Activated CD4-positive, CD25-positive, alpha-beta regulatory T cell treated with anti-CD3 and anti-CD28 coated beads, Interleukin-2, amount 50 U/mL, for 16 hours (primary cell): ENCODE results near the gene ENKD1.

Source experiments
- DNase-seq: peaks from one replicate; pipeline ENCODE4 v3.0.0-alpha.2; 2020; ENCODE audit warnings: low read depth, low spot score

ENKD1 gene

DNA sequence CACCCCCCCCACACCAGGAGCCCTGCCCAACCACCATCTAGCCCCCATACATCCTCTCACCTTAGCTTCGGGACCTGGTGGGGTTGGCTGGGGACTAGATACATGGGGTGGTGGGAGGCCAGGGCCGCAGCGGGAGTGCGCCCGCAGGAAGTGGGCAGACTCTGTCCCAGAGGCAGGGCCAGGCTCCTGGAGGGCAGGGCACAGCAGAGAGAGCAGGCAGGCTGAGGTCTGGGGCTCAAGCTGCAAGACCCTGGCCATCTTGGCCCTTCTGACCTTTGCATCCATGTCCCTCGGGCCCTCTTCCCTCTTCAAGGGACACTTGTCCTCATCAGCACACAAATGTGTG, 2.7 kb downstream of the ENKD1 start:
- DNase-seq = no peak

DNA sequence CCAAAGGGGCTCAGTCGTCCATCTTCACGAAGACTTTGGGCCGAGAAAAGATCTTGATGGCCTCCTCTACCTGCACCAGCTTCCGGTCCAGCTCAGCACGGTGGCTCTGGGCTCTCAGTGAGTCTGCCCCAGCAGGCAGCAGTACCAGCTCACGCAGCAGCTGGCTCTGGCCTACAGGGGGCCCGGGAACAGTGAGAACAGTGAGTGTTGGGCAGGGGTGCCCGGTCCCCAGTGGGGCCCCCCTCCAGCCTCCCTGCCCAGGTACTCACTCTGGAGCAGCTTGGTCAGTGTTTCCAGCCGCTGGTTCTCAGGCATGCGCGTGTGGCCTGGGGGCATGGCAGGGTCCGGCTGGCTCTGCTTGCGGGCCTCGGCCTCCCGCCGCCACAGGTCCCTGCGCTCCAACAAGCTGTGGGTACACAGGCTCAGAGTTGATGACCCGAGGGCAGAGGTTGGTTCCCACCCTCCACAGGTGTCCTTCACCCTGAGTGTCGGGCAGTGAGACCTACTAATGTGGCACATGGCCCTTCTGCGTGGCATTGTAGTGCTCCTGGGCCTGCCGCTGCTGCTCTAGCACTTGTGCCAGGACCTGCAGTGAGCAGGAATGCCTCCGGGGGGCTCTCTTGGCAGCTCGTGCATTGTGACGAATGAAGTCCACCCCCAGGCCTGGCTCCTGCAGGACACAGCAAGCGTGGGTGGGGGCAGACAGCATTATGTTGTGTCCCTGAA, 3.2 kb downstream of the ENKD1 start:
- DNase-seq = no peak

DNA sequence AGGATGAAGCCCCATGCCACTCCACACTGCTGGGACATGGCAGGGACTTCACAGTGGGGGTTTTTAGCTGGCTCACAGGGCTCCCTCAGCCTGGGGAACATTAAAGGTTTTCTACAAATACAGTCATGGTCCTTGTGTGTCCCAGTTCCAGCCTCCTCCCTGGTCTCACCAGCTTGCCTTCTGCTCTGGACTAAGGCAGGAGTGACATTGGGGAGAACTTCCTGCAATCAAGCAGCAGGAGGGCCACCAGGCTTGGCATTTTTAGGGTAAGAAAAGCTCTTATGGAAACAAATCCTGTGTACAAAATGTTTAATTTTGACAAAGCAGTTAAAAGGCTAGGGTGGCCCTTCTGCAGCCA, 3.9 kb downstream of the ENKD1 start:
- DNase-seq = no peak

DNA sequence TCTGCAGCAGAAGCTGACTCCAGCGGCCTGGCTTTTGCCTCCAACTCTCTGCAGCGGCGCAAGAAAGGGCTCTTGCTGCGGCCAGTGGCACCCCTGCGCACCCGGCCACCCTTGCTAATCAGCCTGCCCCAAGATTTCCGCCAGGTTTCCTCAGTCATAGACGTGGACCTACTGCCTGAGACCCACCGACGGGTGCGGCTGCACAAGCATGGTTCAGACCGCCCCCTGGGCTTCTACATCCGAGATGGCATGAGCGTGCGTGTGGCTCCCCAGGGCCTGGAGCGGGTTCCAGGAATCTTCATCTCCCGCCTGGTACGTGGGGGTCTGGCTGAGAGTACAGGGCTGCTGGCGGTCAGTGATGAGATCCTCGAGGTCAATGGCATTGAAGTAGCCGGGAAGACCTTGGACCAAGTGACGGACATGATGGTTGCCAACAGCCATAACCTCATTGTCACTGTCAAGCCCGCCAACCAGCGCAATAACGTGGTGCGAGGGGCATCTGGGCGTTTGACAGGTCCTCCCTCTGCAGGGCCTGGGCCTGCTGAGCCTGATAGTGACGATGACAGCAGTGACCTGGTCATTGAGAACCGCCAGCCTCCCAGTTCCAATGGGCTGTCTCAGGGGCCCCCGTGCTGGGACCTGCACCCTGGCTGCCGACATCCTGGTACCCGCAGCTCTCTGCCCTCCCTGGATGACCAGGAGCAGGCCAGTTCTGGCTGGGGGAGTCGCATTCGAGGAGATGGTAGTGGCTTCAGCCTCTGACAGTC, 4.5 kb downstream of the ENKD1 start:
- no peak for DNase-seq

DNA sequence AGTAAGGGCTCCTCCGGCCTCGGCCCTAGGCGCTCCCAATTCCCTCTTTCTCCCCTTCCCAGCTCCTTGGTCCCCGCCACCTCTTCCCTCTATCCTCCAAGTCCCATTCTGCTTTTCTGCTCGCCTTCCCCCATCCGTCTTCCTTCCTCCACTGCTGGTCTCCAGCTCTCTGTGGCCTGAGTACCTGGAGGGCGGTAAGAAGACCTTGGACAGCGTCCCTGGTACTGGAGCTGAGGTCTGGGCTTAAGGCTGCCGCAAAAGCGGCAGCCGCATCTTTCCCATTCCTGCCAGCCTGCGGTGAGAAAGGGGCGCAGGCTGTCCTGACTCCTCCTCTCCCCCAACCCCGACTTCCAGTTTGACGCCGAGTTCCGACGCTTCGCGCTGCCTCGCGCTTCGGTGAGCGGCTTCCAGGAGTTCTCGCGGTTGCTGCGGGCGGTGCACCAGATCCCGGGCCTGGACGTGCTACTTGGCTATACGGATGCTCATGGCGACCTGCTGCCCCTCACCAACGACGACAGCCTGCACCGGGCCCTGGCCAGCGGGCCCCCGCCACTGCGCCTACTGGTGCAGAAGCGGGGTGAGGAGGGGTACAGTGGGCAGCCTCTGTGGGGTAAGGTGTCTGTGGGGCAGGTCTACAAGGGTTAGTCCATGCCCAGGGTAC, 5.3 kb downstream of the ENKD1 start:
- no peak for DNase-seq

DNA sequence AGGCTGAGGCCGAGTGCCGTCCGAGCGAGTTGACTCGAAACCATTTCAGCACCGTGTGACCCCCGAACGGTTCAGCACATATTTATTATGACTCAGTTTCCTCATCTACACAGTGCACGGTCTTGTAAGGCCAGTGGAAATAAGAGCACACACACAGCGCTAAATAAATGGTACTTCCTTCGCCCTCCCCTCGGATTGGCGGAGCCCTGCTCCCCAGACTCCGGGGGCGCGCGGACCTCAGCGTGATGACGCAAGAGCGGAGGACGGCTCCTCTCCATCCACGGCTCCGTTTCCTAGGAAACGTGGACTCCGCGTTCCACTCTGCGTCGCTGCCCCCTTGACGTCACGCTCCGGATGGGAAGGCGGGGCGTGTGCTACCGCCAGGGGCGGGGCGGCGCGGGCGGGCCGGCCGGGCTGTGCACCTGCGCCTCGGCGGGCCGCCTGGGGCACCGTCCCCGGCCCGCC, 6.0 kb downstream of the ENKD1 start, which contains the start of gene PARD6A:
PARD6A (plus strand) TSS at position 397 of the 465 bp plus-strand sequence. CDS start 79 bp downstream, outside the sequence.
- DNase-seq = peak; percentile 86

DNA sequence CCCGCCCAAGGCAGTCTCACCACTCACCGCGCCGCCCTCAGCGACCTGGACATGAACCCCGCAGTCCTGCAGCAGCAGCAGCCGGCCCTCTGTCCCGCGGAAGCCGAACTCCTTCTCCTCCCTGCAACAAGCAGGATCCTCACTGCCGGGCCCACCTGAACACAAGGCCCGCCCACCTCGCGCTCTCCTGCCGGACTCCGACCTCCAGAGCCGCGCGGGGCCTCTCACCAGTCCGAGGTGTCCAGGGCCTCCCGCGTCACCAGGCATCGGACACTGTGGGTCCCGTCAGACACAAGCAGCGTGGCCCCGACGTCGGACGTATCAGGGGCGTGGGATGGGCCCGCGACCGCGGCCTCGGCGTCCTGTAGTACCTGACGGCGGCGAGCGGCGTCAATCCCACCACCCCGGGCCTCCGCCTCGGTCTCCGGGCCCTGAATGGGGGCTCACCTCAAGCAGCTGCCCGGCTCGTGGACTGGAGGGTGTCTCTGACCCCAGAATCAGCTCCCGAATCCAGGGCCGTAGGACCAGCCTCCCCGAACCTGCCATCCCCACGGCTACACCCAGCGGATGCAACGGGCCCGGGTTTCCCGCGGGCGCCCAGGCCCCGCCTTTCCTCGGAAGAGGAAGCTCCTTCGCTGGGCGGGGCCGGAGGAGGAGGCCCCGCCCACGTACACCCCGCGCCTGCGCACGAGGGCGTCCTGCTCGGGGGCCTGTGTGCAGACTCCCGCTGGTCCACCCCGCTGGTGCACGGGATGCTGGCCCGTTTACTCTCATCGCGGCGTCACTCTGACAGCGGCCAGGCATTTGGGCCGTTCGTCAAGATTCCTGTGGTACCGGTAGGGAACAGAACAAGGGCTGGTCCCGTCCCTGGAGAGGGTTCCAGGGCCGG, 6.6 kb downstream of the ENKD1 start, which contains the start of gene ACD:
ACD (minus strand) TSS at position 586 of the 889 bp plus-strand sequence; CDS start at position 546, 40 bp downstream.
- peak; percentile 88 for DNase-seq

DNA sequence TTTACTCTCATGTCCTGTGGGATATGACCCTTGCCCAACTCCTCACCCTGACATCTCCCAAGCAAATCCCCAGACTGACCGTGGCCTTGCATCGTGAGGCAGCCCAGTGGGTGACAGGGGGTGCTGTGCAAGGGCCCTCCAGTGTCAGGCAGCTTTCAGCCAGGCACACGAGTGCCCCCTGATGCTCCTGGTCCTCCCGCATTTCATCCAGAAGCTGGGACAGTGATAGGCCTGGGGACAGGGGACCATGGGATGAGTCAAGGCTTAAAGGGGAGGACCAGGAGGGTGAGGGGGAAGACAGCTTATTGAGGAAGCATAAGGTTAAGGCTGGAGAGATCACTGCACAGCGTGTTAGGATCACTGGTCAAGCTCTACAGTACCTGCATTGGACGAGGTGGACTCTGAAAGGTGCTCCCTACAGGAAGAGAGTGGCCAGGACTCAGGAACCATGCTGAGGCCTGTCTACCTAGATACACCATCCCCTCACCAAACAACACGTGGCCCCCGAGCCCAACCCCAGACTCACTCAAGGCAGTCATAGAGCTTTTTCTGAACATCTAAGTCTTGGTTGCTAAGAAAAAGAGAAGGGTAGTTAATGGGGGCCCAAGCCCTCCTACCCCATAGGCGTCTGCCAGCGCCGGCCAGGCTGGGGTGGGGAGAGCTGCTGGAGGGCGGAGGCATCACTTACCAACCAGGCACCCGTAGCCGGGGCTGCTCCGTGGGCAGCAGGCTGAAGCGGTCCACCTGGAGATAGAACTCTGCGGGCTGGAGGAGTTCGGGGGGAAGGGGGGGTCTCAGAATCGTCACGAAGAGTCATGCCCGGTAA, 7.5 kb downstream of the ENKD1 start:
- DNase-seq = no peak

DNA sequence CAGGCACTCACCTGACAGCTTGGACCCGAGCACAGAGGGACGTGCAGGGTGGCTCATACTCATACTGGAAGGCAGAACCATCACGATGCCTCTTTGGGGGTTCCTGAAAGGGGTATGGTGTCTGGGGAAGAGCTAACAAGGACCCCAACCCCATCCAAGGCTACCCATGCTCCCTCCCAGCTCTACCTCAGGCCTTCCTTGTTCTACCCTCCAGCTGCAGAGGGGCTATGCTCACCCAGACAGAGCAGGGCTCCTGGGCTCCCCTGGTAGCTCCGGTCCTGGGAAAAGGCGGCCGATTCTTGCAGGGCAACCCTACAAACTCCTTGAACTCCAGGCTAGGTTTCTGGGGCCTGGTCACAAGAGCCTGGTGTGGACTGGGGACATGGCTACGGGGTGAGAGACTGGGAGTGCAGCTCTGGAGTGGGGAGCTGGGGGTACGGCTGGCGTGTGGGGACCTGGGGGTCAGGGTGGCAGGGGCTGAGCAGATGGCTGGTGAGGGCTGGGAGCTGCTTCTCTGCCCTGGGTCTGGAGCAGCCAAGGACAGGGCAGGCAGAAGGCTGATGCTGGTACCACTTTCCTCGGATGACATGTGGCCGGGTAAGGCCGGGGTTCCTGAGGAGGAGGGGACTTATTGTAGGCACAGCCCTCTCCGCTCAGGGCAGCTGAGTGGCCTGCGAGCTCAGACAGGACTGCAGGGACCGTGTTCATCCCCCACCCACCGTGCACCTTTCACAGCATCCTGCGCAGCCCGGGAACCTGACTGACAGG, 8.6 kb downstream of the ENKD1 start:
- DNase-seq = no peak

DNA sequence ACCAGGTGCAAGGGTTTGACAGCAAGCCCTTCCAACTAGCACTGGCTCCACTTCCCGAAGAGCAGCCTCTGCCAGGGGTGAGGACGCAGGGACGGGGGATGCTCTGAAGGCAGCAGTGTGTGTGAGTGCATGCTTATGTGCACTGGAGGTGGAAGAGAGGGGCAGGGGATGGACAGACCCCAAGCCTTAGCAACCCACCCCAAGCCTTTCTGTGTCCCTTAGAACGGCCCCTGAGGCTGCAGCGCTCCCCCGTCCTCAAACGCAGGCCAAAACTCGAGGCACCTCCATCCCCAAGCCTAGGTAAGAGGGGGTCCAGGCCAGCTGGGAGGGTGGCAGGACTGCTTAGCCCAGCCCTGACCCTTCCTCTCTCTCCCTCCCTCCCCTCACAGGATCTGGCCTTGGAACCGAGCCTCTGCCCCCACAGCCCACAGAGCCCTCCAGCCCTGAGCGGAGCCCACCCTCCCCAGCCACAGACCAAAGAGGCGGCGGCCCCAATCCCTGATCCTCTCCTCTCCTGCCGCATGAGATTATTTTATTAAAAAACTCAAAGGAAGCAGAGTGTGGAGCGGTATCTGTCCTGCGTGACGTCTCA, 9.4 kb downstream of the ENKD1 start:
- DNase-seq = no peak

DNA sequence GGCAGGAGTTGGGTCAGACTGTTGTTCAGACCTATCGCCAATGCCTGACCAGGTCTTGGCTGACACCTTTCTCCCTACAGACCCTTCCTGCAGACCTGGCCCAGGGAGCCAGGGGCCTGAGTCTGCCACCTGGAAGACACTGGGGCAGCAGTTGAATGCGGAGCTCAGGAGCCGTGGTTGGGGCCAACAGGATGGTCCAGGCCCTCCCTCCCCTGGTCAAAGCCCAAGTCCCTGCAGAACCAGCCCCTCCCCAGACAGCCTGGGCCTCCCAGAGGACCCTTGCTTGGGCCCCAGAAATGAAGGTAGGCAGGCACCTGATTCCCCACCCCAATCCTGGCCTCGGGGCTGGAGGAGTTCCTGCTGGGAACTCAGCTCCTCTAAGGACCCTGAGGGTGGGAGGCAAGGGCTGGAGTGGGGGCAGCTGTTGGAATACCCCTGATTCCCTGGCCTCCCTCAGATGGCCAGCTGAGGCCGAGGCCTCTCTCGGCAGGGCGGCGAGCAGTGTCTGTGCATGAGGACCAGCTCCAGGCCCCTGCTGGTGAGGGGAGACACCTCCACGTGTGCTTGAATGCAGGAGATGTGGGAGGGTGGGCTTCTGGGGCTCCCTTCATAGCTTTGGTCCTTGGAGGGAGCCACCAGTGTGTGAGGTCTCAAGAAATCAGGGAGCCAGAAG, 10.1 kb downstream of the ENKD1 start:
- DNase-seq = no peak

DNA sequence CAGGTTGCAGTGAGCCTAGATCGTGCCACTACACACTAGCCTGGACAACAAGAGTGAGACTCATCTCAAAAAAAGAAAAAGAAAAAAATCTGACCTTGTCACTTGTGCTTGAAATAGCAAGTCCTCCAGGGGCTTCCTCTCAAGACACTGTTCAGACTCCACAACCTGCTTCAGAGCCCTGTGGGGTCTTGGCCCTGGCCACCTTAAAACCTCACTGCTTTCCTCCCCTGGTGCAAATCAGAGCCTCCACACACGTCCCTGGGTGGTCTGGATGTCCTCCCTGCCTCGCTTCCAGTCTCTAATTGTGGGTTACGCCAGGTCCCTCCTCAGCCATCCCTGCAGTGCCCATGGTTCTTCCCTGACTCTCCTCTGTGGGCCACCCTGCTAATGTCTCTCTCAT, 11.2 kb downstream of the ENKD1 start:
- DNase-seq = no peak

DNA sequence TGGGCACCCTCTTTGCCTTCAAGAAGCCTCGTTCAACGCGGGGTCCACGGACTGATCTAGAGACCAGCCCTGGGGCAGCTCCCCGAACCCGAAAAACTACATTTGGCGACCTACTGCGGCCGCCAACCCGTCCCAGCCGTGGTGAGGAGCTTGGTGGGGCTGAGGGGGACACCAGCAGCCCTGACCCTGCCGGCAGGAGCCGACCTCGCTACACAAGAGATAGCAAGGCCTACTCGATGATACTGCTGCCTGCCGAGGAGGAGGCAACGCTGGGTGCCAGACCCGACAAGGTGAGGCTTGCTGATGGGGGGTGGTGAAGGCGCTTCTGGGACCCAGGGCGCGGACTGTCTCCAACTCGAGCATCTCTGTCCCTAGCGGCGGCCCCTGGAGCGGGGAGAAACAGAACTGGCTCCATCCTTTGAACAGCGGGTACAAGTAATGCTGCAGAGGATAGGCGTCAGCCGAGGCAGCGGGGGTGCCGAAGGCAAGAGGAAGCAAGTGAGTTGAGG, 12.1 kb downstream of the ENKD1 start:
- DNase-seq = no peak

DNA sequence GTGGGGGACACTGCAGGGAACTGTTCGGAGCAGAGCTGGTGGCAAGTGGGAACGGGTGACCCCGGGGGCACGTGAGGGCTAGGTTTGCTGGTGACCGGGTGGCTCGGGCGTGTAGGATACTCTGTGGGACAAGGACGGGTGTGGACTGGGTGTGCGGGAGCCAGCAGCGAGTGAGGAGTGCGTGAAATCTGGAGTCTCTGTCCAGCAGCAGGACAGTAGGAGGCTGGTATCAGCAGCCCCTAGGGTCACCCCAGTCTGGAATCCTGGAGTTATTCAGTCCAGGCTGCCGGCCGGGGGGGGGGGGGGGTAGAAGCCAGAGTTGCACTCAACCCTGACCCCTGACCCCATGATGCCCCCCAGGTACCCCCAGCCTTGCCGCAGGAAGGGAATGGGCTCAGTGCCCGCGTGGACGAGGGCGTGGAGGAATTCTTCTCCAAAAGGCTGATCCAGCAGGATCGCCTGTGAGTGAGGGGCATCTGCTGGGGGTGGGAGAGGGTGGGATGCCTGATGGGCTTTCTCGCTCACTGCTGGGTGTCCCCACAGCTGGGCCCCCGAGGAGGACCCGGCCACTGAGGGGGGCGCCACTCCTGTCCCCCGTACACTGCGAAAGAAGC, 12.7 kb downstream of the ENKD1 start:
- no peak for DNase-seq

DNA sequence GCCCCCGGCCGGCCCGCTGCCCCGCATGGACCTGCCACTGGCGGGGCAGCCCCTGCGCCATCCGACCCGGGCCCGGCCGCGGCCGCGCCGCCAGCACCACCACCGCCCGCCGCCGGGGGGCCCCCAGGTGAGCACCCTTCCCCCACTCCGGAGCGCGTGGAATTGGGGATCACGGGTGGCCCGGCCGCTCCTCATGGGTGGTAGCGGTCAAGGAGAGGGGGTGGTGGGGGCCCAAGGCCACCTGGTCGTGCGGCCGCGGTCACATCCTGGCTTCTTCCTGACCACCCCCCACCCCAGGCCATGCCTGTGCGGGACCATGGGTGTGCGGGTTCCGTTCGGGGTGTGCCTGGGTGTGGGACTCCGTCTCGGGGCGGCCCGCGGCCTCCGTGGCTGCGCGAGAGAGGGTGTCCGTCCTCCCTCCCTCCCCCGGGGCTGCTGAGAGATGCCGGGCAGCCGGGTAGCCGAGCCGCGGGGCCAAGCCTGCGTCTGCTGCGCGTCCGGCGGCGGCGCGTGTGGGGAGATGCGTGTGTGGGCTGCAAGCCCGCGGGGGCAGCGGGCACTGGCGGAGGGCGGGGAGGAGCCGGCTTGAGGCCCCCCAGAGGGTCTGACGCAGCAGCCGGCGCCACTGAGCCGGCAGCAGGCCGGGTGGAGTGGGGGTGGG, 13.3 kb downstream of the ENKD1 start:
- DNase-seq = no peak

DNA sequence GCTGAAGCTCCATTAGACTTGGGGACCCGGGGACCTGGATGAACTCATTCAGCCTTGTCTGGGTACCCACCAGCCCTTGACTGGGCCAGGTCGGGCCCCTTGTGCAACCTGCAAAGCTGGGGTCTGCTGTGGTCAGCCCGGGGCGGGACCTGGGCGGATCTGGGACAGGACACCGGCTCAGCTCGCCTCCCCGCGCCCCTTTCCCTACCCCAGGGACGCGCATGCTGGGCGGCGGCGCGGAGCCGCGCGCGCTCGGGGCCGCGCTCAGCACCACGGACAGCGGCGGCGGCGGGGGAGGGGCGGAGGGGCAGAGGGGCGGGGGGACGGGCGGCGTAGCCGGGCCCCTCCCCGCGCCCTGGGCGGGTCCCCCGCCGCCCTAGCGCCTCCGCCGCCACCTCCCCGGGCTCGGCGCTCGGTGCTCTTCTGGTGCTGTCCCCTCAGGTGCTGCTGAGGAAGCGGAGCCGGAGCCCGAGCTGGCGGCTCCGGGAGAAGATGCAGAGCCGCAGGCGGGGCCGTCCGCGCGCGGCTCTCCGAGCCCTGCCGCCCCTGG, 13.9 kb downstream of the ENKD1 start:
- no peak for DNase-seq

DNA sequence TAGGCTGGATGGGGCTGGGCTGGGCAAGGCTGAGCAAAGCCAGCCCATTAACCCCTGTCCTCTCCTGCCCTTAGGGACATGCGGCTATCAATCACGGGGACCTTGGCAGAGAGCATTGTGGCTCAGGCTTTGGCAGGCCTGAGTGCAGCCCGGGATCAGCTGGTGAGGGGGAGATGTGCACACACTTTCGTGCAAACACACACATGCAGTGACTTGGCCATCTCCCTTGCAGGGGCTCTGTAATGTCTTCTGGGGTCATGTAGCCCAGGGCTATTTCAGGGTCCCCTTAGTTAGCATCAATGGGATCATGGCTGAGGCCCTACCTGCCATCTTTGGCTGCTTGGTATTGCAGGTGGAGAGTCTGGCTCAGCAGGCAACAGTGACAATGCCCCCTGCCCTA, 14.7 kb downstream of the ENKD1 start:
- no peak for DNase-seq
